Measurements from ENCODE around the gene TCEA2. TPM values are rescaled to one million over a fixed set of nuclear protein-coding genes. Genes with fewer than 3 reads are reported as not detected.

TCEA2 gene
- total and polyA plus RNA-seq, 2 of the 13 experiments (the other 11 are each of a cell fraction or from before 2014, with no cell fraction given) = 28.1 to 33.7 TPM

GRCh38 chr20:64021124-64021975 lies 41.6 kb upstream of the TCEA2 start (continued):
- TF ChIP-seq CTCF (CRISPR knock-in tag; IDR thresholded peaks at IDR 0.05) (no peak), REXO4 (CRISPR knock-in tag; IDR thresholded peaks at IDR 0.05; ENCODE audit: borderline replicate concordance) (no peak), ETV5 (CRISPR knock-in tag; IDR thresholded peaks at IDR 0.05; ENCODE audit: borderline replicate concordance) (no peak), MEIS2 (CRISPR knock-in tag; IDR thresholded peaks at IDR 0.05) (no peak), AGO1 (IDR thresholded peaks at IDR 0.05; ENCODE audit: low read depth, low read length, poor library complexity, severe bottlenecking) (no peak), ZNF749 (CRISPR knock-in tag; IDR thresholded peaks at IDR 0.05; ENCODE audit: borderline replicate concordance) (no peak), ZNF512B (CRISPR knock-in tag; IDR thresholded peaks at IDR 0.05; ENCODE audit: borderline replicate concordance) (no peak), MAFF (IDR thresholded peaks at IDR 0.05; ENCODE audit: low read depth, low read length) (no peak), DRAP1 (CRISPR knock-in tag; IDR thresholded peaks at IDR 0.05) (no peak), ZFP36L1 (CRISPR knock-in tag; IDR thresholded peaks at IDR 0.05) (no peak)
